Stimulated activated CD8-positive, alpha-beta memory T cell treated with anti-CD3 and anti-CD28 coated beads, Interleukin-15, amount 100 ng/mL, for 48 hours (primary cell): ENCODE data around the gene ACOT9.
"Not testable (repeated sequence)": the region's sequence is repeated elsewhere in the genome, so short reads cannot be mapped to it uniquely, and the experiment has no call there.

Source experiments
- DNase-seq, 2 donors: peaks; one replicate each; pipeline ENCODE4 v3.0.0-alpha.2; 2020; ENCODE audit warnings: low read depth in 2 of 2

ACOT9 gene

GRCh38 chrX:23765868-23766267, 22.8 kb upstream of the ACOT9 start:
- no peak for DNase-seq

GRCh38 chrX:23765449-23765848, 22.4 kb upstream of the ACOT9 start:
- DNase-seq = no peak

- DNase-seq = no peak
These were observed 21.3 kb upstream of the ACOT9 start for GRCh38 chrX:23764188-23764984.

GRCh38 chrX:23759821-23760220, 16.7 kb upstream of the ACOT9 start:
- no peak for DNase-seq

GRCh38 chrX:23756165-23756564, 13.1 kb upstream of the ACOT9 start:
- DNase-seq = peak in 1 of 2 donors; percentile 15

GRCh38 chrX:23754664-23755063, 11.6 kb upstream of the ACOT9 start:
- DNase-seq = no peak

GRCh38 chrX:23752740-23753415, 9.8 kb upstream of the ACOT9 start:
- DNase-seq = no peak

- no peak for DNase-seq
These were observed 6.5 kb upstream of the ACOT9 start for GRCh38 chrX:23749576-23749975.

- no peak for DNase-seq
These were observed 6.1 kb upstream of the ACOT9 start for GRCh38 chrX:23749129-23749528.

- no peak for DNase-seq
These were observed 2.7 kb upstream of the ACOT9 start for GRCh38 chrX:23745786-23746185.

GRCh38 chrX:23743623-23743971, 521 bp upstream of the ACOT9 start:
- not testable (repeated sequence) for DNase-seq

GRCh38 chrX:23742174-23742696, 841 bp downstream of the ACOT9 start:
- no peak for DNase-seq

GRCh38 chrX:23737413-23737812, 5.7 kb downstream of the ACOT9 start:
- no peak for DNase-seq

GRCh38 chrX:23736030-23736429, 7.0 kb downstream of the ACOT9 start:
- no peak for DNase-seq

GRCh38 chrX:23732704-23733103, 10.4 kb downstream of the ACOT9 start:
- no peak for DNase-seq

GRCh38 chrX:23731951-23732350, 11.1 kb downstream of the ACOT9 start:
- DNase-seq = no peak

GRCh38 chrX:23729214-23729613, 13.9 kb downstream of the ACOT9 start:
- DNase-seq = no peak

- no peak for DNase-seq
These were observed 15.9 kb downstream of the ACOT9 start for GRCh38 chrX:23727206-23727605.

- DNase-seq = no peak
These were observed 16.9 kb downstream of the ACOT9 start for GRCh38 chrX:23726191-23726590.

- no peak for DNase-seq
These were observed 22.9 kb downstream of the ACOT9 start for GRCh38 chrX:23720117-23720677.

GRCh38 chrX:23705235-23705634, 37.8 kb downstream of the ACOT9 start:
- DNase-seq = no peak

- no peak for DNase-seq
These were observed 38.3 kb downstream of the ACOT9 start for GRCh38 chrX:23704673-23705206.
